OCI-LY7 (cell line): ENCODE results near the gene KCNAB2. TPM values are rescaled to one million over a fixed set of nuclear protein-coding genes. Genes with fewer than 3 reads are reported as not detected.

ENCODE experiments used
- BruUV-seq: library from RNA; stranded (reverse); fragments of 400-500 nt; replicated peaks from 2 replicates; lab custom pipeline; 2021; lab: Mats Ljungman, UMichigan
- CTCF ChIA-PET: fragments of 300-600 bp; sonication (Branson Sonifier 250); formaldehyde crosslinking; loops from one replicate; lab custom pipeline; 2022; ENCODE audit warnings: antibody characterized with exemption; ENCODE audit not compliant: unreplicated experiment; lab: Charles Lee
- POLR2A ChIA-PET: fragments of 300-600 bp; sonication (Branson Sonifier 250); formaldehyde crosslinking; loops from one replicate; lab custom pipeline; 2022; ENCODE audit warnings: antibody characterized with exemption; lab: Charles Lee
- DNase-seq: peaks from one replicate; pipeline ENCODE4 v3.0.0-alpha.2; 2015; ENCODE audit warnings: low spot score
- H2AFZ ChIP-seq: fragments of 200-600 bp; sonication (generic), shearing (Covaris generic); 2 replicates; pipeline ENCODE4 v1.6.1; 2014; ENCODE audit warnings: mild to moderate bottlenecking, antibody characterized with exemption, low read length, moderate library complexity
- H3K27ac ChIP-seq: fragments of 200-600 bp; sonication (generic); 2 replicates; pipeline ENCODE4 v1.5.1; 2014; ENCODE audit warnings: mixed run types, low read depth, mild to moderate bottlenecking, moderate library complexity, low read length, inconsistent platforms; ENCODE audit not compliant: poor library complexity, severe bottlenecking
- H3K36me3 ChIP-seq: fragments of 200-600 bp; sonication (generic); 2 replicates; pipeline ENCODE4 v1.6.1; 2014; ENCODE audit warnings: mild to moderate bottlenecking, antibody characterized with exemption, low read length, moderate library complexity, mixed read lengths; ENCODE audit not compliant: insufficient read depth
- H3K4me1 ChIP-seq: fragments of 200-600 bp; sonication (generic); 2 replicates; pipeline ENCODE4 v1.5.1; 2014; ENCODE audit warnings: mild to moderate bottlenecking, low read length; ENCODE audit not compliant: insufficient read depth, poor library complexity, severe bottlenecking
- H3K4me2 ChIP-seq: fragments of 200-600 bp; sonication (generic); 2 replicates; pipeline ENCODE4 v1.6.1; 2014; ENCODE audit warnings: mild to moderate bottlenecking, low read length
- H3K4me3 ChIP-seq: fragments of 200-600 bp; sonication (generic); 2 replicates; pipeline ENCODE4 v1.5.1; 2014; ENCODE audit warnings: mild to moderate bottlenecking, low read depth, low read length; ENCODE audit not compliant: poor library complexity, severe bottlenecking
- H3K79me2 ChIP-seq: fragments of 200-600 bp; sonication (generic); 2 replicates; pipeline ENCODE4 v1.6.1; 2016; ENCODE audit warnings: low read depth, mild to moderate bottlenecking, low read length, moderate library complexity, mixed read lengths; ENCODE audit not compliant: insufficient read depth
- H3K9me2 ChIP-seq: fragments of 200-600 bp; sonication (generic); 2 replicates; pipeline ENCODE4 v1.6.1; 2016; ENCODE audit warnings: mild to moderate bottlenecking, low read length, mixed read lengths; ENCODE audit not compliant: insufficient read depth
- H3K9me3 ChIP-seq: fragments of 200-600 bp; sonication (generic); 2 replicates; pipeline ENCODE4 v1.6.1; 2014; ENCODE audit warnings: mild to moderate bottlenecking, mixed run types, low read length, mixed read lengths
- H4K20me1 ChIP-seq: fragments of 200-600 bp; sonication (generic); 2 replicates; pipeline ENCODE4 v1.6.1; 2014; ENCODE audit warnings: mild to moderate bottlenecking, antibody characterized with exemption, low read length, moderate library complexity, mixed read lengths; ENCODE audit not compliant: insufficient read depth
- EZH2phosphoT487 ChIP-seq: fragments of 200-600 bp; sonication (generic); IDR thresholded peaks from 2 replicates; pipeline ENCODE4 v1.6.1; 2018; ENCODE audit warnings: low read depth, borderline replicate concordance, mild to moderate bottlenecking, mixed run types, antibody characterized with exemption, low read length, moderate library complexity, mixed read lengths
- intact Hi-C: fragments of 100-400 bp; cut with micrococcal nuclease; formaldehyde crosslinking; loops from one replicate; pipeline ENCODE4 v1.10.0; 2022; ENCODE audit not compliant: unreplicated experiment
- total RNA-seq, 2 experiments: library from RNA; depleted of rRNA in 1 of 2; stranded (reverse); fragments of >200 nt in 1 of 2; shearing (Covaris generic) in 1 of 2; gene quantifications; 2 replicates each; pipeline ENCODE4 v1.2.3, GENCODE V29; 2014 to 2022
- TF ChIP-seq, protein P1 (sequence below): fragments of 200-600 bp; sonication (generic); conservative IDR thresholded peaks from 2 replicates; pipeline ENCODE4 v1.5.1; 2014; ENCODE audit warnings: mild to moderate bottlenecking, antibody characterized with exemption, low read length, moderate library complexity, mixed read lengths

The KCNAB2 gene
- total RNA-seq, 2 experiments from 2014 or later = 46.7 to 133 TPM

DNA sequence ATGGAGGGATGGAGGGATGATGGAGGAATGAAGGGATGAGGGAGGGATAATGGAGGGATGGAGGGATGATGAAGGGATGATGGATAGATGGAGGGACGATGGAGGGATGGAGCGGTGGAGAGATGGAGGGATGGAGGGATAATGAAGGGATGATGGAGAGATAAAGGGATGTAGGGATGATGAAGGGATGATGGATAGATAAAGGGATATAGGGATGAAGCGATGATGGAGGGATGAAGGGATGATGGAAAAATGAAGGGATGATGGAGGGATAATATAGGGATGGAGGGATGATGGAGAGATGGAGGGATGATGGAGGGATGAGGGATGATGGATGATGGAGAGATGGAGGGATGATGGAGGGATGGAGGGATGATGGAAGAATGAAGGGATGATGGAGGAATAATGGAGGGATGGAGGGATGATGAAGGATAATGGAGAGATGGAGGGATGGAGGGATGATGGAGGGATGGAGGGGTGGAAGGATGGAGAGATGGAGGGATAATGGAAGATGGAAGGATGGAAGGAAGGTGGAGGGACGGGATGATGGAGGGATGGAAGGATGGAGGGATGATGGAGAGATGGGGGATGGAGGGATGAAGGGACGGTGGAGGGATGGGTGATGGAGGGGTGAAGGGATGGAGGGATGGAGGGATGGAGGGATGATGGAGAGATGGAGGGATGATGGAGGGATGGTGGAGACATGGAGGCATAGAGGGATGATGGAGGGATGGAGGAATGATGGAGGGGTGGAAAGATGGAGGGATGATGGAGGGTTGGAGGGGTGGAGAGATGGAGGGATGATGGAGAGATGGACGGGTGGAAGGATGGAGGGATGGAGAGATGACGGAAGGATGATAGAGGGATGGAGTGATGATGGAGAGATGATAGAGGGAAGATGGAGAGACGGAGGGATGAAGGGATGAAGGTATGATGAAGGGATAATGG is 62.0 kb downstream of the KCNAB2 start:
- no peak for DNase-seq
- H3K9me2 ChIP-seq = no peaks in the 10 kb centered on the region
- no peak for TF ChIP-seq EZH2phosphoT487
- TF ChIP-seq, protein P1, sequence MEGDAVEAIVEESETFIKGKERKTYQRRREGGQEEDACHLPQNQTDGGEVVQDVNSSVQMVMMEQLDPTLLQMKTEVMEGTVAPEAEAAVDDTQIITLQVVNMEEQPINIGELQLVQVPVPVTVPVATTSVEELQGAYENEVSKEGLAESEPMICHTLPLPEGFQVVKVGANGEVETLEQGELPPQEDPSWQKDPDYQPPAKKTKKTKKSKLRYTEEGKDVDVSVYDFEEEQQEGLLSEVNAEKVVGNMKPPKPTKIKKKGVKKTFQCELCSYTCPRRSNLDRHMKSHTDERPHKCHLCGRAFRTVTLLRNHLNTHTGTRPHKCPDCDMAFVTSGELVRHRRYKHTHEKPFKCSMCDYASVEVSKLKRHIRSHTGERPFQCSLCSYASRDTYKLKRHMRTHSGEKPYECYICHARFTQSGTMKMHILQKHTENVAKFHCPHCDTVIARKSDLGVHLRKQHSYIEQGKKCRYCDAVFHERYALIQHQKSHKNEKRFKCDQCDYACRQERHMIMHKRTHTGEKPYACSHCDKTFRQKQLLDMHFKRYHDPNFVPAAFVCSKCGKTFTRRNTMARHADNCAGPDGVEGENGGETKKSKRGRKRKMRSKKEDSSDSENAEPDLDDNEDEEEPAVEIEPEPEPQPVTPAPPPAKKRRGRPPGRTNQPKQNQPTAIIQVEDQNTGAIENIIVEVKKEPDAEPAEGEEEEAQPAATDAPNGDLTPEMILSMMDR = no peak
- no peak overlapping the region for H3K27ac ChIP-seq
- H3K9me3 ChIP-seq = no peaks in the 10 kb centered on the region
- ChIA-PET CTCF (no interaction called here), POLR2A (no interaction called here)
- no peak overlapping the region for H3K4me2 ChIP-seq
- H3K4me3 ChIP-seq = no peak overlapping the region
- H4K20me1 ChIP-seq = no peaks in the 10 kb centered on the region
- H3K36me3 ChIP-seq = no peaks in the 10 kb centered on the region
- H3K4me1 ChIP-seq = no peaks in the 10 kb centered on the region
- no peak overlapping the region for H2AFZ ChIP-seq
- BruUV-seq = no TSS peak
- no peaks in the 10 kb centered on the region for H3K79me2 ChIP-seq
- intact Hi-C loops = loop anchor here (1.0 to 10.0 kb wide), 2 partner anchors 98 to 137 kb away; partner anchors contain the start of gene HES3

DNA sequence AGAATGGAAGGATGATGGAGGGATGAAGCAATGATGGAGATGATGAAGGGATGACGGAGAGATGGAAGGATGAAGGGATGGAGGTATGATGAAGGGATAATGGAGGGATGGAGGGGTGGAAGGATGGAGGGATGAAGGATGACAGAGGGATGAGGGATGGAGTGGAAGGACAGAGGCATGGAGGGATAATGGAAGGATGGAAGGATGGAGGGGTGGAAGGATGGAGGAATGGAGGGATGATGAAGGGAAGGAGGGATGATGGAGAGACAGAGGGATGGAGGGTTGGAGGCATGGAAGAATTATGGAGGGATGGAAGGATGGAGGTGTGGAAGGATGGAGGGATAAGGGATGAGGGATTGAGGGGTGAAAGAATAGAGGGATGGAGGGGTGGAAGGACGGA is 62.8 kb downstream of the KCNAB2 start:
- POLR2A ChIA-PET = no interaction called here

More for the DNA sequence above, 62.8 kb downstream of the KCNAB2 start:
- Histone ChIP-seq H3K4me1 (no peaks in the 10 kb centered on the region), H3K27ac (no peak overlapping the region), H3K9me3 (no peaks in the 10 kb centered on the region), H3K36me3 (no peaks in the 10 kb centered on the region), H3K4me2 (no peak overlapping the region), H2AFZ (no peak overlapping the region), H3K79me2 (no peaks in the 10 kb centered on the region), H3K9me2 (no peaks in the 10 kb centered on the region), H3K4me3 (no peak overlapping the region), H4K20me1 (no peaks in the 10 kb centered on the region)
- CTCF ChIA-PET = interaction anchor here (0.6 kb wide), 1 partner anchor 12 kb away, joined by 3 read pairs; no protein-coding TSS in a partner anchor
- BruUV-seq = no TSS peak
- DNase-seq = no peak
- intact Hi-C loops = loop anchor here (1.0 to 10.0 kb wide), 2 partner anchors 97 to 136 kb away; partner anchors contain the start of gene HES3
- TF ChIP-seq, protein P1 = no peak
- TF ChIP-seq EZH2phosphoT487 = no peak
